Panc1 (cell line): ENCODE results near the gene AS3MT. TPM values are rescaled to one million over a fixed set of nuclear protein-coding genes. Genes with fewer than 3 reads are reported as not detected.

Experiments
- ATAC-seq: fragments of 200-7000 bp; cut with Tn5 transposase; 2 replicates; pipeline ENCODE4 v1.9.1; 2020; ENCODE audit warnings: mild to moderate bottlenecking, moderate library complexity
- BruUV-seq: library from RNA; stranded (reverse); fragments of 400-500 nt; replicated peaks from 2 replicates; lab custom pipeline; 2021; lab: Mats Ljungman, UMichigan
- CTCF ChIA-PET: fragments of 300-600 bp; sonication (Branson Sonifier 250); formaldehyde crosslinking; loops from one replicate; lab custom pipeline; 2022; ENCODE audit warnings: antibody characterized with exemption; lab: Charles Lee
- POLR2A ChIA-PET: fragments of 300-600 bp; sonication (Branson Sonifier 250); formaldehyde crosslinking; loops from one replicate; lab custom pipeline; 2022; ENCODE audit warnings: antibody characterized with exemption; lab: Charles Lee
- DNase-seq: peaks from one replicate; pipeline ENCODE4 v3.0.0-alpha.2; 2010; ENCODE audit warnings: low read depth, low spot score
- H3K27ac ChIP-seq: 2 replicates; pipeline ENCODE4 v1.5.1; 2011; ENCODE audit warnings: mild to moderate bottlenecking, low read length, inconsistent platforms
- H3K27me3 ChIP-seq: fragments of 200-500 bp; sonication (Bioruptor generic); 2 replicates; pipeline ENCODE4 v1.6.0; 2014; ENCODE audit warnings: low read length, inconsistent platforms; ENCODE audit not compliant: control insufficient read depth, insufficient read depth
- H3K36me3 ChIP-seq: fragments of 200-500 bp; sonication (Bioruptor generic); 2 replicates; pipeline ENCODE4 v1.5.1; 2014; ENCODE audit warnings: inconsistent platforms, mild to moderate bottlenecking, low read length, moderate library complexity; ENCODE audit not compliant: control insufficient read depth, insufficient read depth
- H3K4me1 ChIP-seq: 2 replicates; pipeline ENCODE4 v1.5.1; 2011; ENCODE audit warnings: inconsistent platforms, mild to moderate bottlenecking, low read length, moderate library complexity; ENCODE audit not compliant: control insufficient read depth, insufficient read depth
- H3K4me3 ChIP-seq, 2 experiments: 2 replicates each; pipeline ENCODE4 v1.5.1; 2011 to 2012; ENCODE audit warnings: low read depth in 2 of 2, low read length in 2 of 2, mild to moderate bottlenecking in 2 of 2, inconsistent platforms in 1 of 2, moderate library complexity in 1 of 2
- H3K9me3 ChIP-seq: fragments of 200-500 bp; sonication (Bioruptor generic); 2 replicates; pipeline ENCODE4 v1.5.1; 2014; ENCODE audit warnings: low read depth, mild to moderate bottlenecking, inconsistent platforms, low read length, moderate library complexity; ENCODE audit not compliant: control insufficient read depth, insufficient read depth
- POLR2AphosphoS5 ChIP-seq: IDR thresholded peaks from 2 replicates; pipeline ENCODE4 v1.6.1; 2012; ENCODE audit warnings: mild to moderate bottlenecking, low read depth, low read length, moderate library complexity
- REST ChIP-seq, 2 experiments: IDR thresholded peaks; 2 replicates each; pipeline ENCODE4 v1.6.1; 2011 to 2012; ENCODE audit warnings: low read depth in 2 of 2, control low read depth in 1 of 2, low read length in 1 of 2, mild to moderate bottlenecking in 1 of 2, moderate library complexity in 1 of 2; ENCODE audit not compliant: insufficient read depth in 1 of 2
- SIN3A ChIP-seq: IDR thresholded peaks from 2 replicates; pipeline ENCODE4 v1.6.1; 2012; ENCODE audit warnings: low read depth, mild to moderate bottlenecking, low read length, moderate library complexity, borderline replicate concordance; ENCODE audit not compliant: insufficient read depth
- TCF7L2 ChIP-seq: IDR thresholded peaks from 2 replicates; pipeline ENCODE4 v1.6.1; 2011; ENCODE audit warnings: mild to moderate bottlenecking, low read depth, low read length, inconsistent platforms
- in situ Hi-C: cut with HindIII; loops from 2 replicates; pipeline ENCODE4 v1.10.0; 2016; ENCODE audit warnings: low sequenced_read_pairs, low pct_unique_long_range_greater_than_20kb
- intact Hi-C: fragments of 100-400 bp; cut with micrococcal nuclease; formaldehyde crosslinking; loops from one replicate; pipeline ENCODE4 v1.10.0; 2022; ENCODE audit not compliant: unreplicated experiment
- total RNA-seq: library from RNA; stranded (reverse); gene quantifications from one replicate; pipeline ENCODE4 v1.2.1, GENCODE V29; 2021; ENCODE audit not compliant: unreplicated experiment
- TF ChIP-seq, protein P1 (sequence below): fragments of 450-650 bp; IDR thresholded peaks from 2 replicates; pipeline ENCODE4 v1.5.1; 2017; ENCODE audit warnings: mild to moderate bottlenecking

Gene AS3MT
- total RNA-seq, 1 experiment from 2014 or later = 4.0 TPM

DNA sequence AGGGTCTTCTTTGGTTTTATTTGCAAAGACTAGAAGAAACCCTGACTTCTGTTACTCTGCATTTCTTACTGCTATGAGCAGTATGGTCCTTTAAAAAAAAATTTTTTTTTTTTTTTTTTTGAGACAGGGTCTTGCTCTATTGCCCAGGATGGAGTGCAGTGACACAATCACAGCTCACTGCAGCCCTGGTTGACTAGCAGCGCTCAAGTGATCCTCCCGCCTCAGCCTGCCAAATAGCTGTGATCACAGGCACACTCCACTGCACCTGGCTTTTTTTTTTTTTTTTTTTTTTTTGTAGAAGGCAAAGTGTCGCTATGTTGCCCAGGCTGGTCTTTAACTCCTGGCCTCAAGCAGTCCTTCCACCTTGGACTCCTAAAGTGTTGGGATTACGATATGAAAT lies 66.2 kb downstream of the AS3MT start:
- H3K9me3 ChIP-seq = no peaks in the 10 kb centered on the region
- no peaks in the 10 kb centered on the region for H3K36me3 ChIP-seq
- DNase-seq (no peak), ATAC-seq (no peak)
- no peak overlapping the region for H3K27ac ChIP-seq
- in situ Hi-C loops = no loop called here
- POLR2A ChIA-PET = interaction anchor here (0.7 kb wide), 1 partner anchor 9 kb away, joined by 16 read pairs; no protein-coding TSS in a partner anchor
- CTCF ChIA-PET = no interaction called here
- TF ChIP-seq POLR2AphosphoS5 = no peak
- no peak for TF ChIP-seq REST (IDR thresholded peaks at IDR 0.05; ENCODE audit: insufficient read depth in 1 of 2, low read depth in 2 of 2, low read length in 1 of 2)
- TF ChIP-seq SIN3A = no peak
- TF ChIP-seq, protein P1, sequence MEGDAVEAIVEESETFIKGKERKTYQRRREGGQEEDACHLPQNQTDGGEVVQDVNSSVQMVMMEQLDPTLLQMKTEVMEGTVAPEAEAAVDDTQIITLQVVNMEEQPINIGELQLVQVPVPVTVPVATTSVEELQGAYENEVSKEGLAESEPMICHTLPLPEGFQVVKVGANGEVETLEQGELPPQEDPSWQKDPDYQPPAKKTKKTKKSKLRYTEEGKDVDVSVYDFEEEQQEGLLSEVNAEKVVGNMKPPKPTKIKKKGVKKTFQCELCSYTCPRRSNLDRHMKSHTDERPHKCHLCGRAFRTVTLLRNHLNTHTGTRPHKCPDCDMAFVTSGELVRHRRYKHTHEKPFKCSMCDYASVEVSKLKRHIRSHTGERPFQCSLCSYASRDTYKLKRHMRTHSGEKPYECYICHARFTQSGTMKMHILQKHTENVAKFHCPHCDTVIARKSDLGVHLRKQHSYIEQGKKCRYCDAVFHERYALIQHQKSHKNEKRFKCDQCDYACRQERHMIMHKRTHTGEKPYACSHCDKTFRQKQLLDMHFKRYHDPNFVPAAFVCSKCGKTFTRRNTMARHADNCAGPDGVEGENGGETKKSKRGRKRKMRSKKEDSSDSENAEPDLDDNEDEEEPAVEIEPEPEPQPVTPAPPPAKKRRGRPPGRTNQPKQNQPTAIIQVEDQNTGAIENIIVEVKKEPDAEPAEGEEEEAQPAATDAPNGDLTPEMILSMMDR = no peak
- TF ChIP-seq TCF7L2 = no peak
- no peaks in the 10 kb centered on the region for H3K27me3 ChIP-seq
- intact Hi-C loops = no loop called here
- no peaks in the 10 kb centered on the region for H3K4me1 ChIP-seq
- H3K4me3 ChIP-seq = no peak overlapping the region
- BruUV-seq = no TSS peak

DNA sequence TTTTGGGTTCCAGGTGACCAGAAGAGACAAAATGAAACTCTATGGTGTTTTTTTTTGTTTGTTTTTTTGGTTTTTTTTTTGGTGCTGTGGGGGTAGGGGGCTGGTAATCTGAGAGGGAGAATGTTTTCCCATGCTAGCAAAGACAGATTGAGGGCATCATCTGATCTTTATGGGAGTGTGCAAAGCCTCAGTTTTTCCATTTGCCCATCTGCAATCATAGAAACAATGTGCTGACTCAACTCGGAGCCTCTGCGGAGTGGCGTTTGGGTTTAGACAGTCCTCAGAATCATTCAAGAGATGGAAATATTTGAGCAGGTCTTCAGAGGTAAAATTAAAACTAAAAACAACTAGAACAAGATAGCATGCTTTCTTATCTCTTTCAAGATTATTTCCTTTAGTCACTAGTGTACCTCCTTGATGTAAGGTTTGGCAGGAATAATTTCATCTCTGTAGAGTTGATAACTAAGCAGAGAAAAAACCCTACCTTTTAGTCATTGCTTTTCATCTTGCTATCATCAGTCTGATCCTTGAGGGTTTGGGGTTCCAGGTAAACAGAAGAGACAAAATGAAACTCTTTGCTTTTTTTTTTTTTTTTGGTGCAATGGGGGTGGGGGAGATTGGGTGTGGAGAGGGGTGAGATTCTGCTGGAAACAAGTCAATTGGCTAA lies 66.8 kb downstream of the AS3MT start:
- POLR2A ChIA-PET = no interaction called here
- Histone ChIP-seq H3K27me3 (no peaks in the 10 kb centered on the region), H3K27ac (no peak overlapping the region), H3K4me3 (no peak overlapping the region), H3K36me3 (no peaks in the 10 kb centered on the region), H3K4me1 (no peaks in the 10 kb centered on the region), H3K9me3 (no peaks in the 10 kb centered on the region)
- intact Hi-C loops (no loop called here), in situ Hi-C loops (no loop called here)
- CTCF ChIA-PET = no interaction called here
- DNase-seq (no peak), ATAC-seq (no peak)
- no peak for TF ChIP-seq TCF7L2
- BruUV-seq = no TSS peak

GRCh38 chr10:102941401-102941800 lies 72.1 kb downstream of the AS3MT start:
- ChIA-PET POLR2A (no interaction called here), CTCF (no interaction called here)
- no peaks in the 10 kb centered on the region for H3K27me3 ChIP-seq
- in situ Hi-C loops = no loop called here
- H3K27ac ChIP-seq = no peak overlapping the region
- ATAC-seq (no peak), DNase-seq (no peak)
- H3K36me3 ChIP-seq = no peaks in the 10 kb centered on the region
- BruUV-seq = no TSS peak
- H3K4me1 ChIP-seq = peaks cover 7% of the 10 kb centered on the region
- TF ChIP-seq REST (IDR thresholded peaks at IDR 0.05; ENCODE audit: insufficient read depth in 1 of 2, low read depth in 2 of 2, low read length in 1 of 2) (no peak), POLR2AphosphoS5 (no peak)
- TF ChIP-seq, protein P1 = no peak
- intact Hi-C loops = no loop called here
- H3K4me3 ChIP-seq = no peak overlapping the region
- H3K9me3 ChIP-seq = no peaks in the 10 kb centered on the region
